SK-N-SH treated with all-trans-retinoic acid at 6 μM for 48 hours (cell line): Measurements from ENCODE around the gene SMAP2.

Experiments
- ATAC-seq: fragments of 200-7000 bp; cut with Tn5 transposase; 3 replicates; pipeline ENCODE4 v1.9.1; 2020; ENCODE audit warnings: mild to moderate bottlenecking, moderate library complexity
- ARNTL ChIP-seq: fragments of 450-650 bp; formaldehyde crosslinking; IDR thresholded peaks from 2 replicates; pipeline ENCODE4 v1.5.0; 2020; ENCODE audit warnings: low read depth, mild to moderate bottlenecking, moderate library complexity, borderline replicate concordance
- BACH2 ChIP-seq: fragments of 250-450 bp; sonication (Bioruptor Pico); IDR thresholded peaks from 2 replicates; pipeline ENCODE4 v1.9.0; 2021; ENCODE audit warnings: mild to moderate bottlenecking, borderline replicate concordance
- CREB5 ChIP-seq: fragments of 250-450 bp; sonication (Bioruptor Pico); IDR thresholded peaks from 2 replicates; pipeline ENCODE4 v1.5.1; 2020; ENCODE audit warnings: low read depth, mild to moderate bottlenecking, moderate library complexity
- CSDC2 ChIP-seq: fragments of 250-450 bp; sonication (Bioruptor Pico); IDR thresholded peaks from 2 replicates; pipeline ENCODE4 v1.5.0; 2020; ENCODE audit warnings: mild to moderate bottlenecking, moderate library complexity
- CSRNP3 ChIP-seq: fragments of 250-450 bp; sonication (Bioruptor Pico); IDR thresholded peaks from 2 replicates; pipeline ENCODE4 v1.5.1; 2021; ENCODE audit warnings: mild to moderate bottlenecking, moderate library complexity
- ESRRG ChIP-seq: fragments of 250-450 bp; sonication (Bioruptor Pico); IDR thresholded peaks from 2 replicates; pipeline ENCODE4 v1.6.1; 2021; ENCODE audit warnings: mild to moderate bottlenecking
- GLIS3 ChIP-seq: fragments of 250-450 bp; sonication (Bioruptor Pico); IDR thresholded peaks from 2 replicates; pipeline ENCODE4 v1.5.0; 2020; ENCODE audit warnings: mild to moderate bottlenecking, moderate library complexity
- ISL1 ChIP-seq: fragments of 250-450 bp; sonication (Bioruptor Pico); IDR thresholded peaks from 2 replicates; pipeline ENCODE4 v2.1.2; 2022; ENCODE audit warnings: mild to moderate bottlenecking, moderate library complexity
- OSR1 ChIP-seq: fragments of 250-450 bp; sonication (Bioruptor Pico); IDR thresholded peaks from 2 replicates; pipeline ENCODE4 v1.8.0; 2022; ENCODE audit warnings: moderate library complexity, mild to moderate bottlenecking, inconsistent platforms
- POU6F1 ChIP-seq: fragments of 250-450 bp; sonication (Bioruptor Pico); IDR thresholded peaks from 2 replicates; pipeline ENCODE4 v1.8.0; 2021; ENCODE audit warnings: low read depth, mild to moderate bottlenecking, moderate library complexity, borderline replicate concordance
- PPARA ChIP-seq: fragments of 250-450 bp; sonication (Bioruptor Pico); IDR thresholded peaks from 2 replicates; pipeline ENCODE4 v1.5.0; 2020; ENCODE audit warnings: mild to moderate bottlenecking, borderline replicate concordance
- RARB ChIP-seq: fragments of 250-450 bp; sonication (Bioruptor Pico); IDR thresholded peaks from 2 replicates; pipeline ENCODE4 v1.8.0; 2021; ENCODE audit warnings: mild to moderate bottlenecking, moderate library complexity
- SNAI2 ChIP-seq: fragments of 250-450 bp; sonication (Bioruptor Pico); IDR thresholded peaks from 2 replicates; pipeline ENCODE4 v1.5.0; 2020; ENCODE audit warnings: mild to moderate bottlenecking, moderate library complexity
- TCF4 ChIP-seq: fragments of 250-450 bp; sonication (Bioruptor Pico); IDR thresholded peaks from 2 replicates; pipeline ENCODE4 v1.8.0; 2021; ENCODE audit warnings: mild to moderate bottlenecking, moderate library complexity, borderline replicate concordance
- TOX ChIP-seq: fragments of 250-450 bp; sonication (Bioruptor Pico); IDR thresholded peaks from 2 replicates; pipeline ENCODE4 v1.8.0; 2021; ENCODE audit warnings: mild to moderate bottlenecking, moderate library complexity, borderline replicate concordance
- ZC3H10 ChIP-seq: fragments of 250-450 bp; sonication (Bioruptor Pico); IDR thresholded peaks from 2 replicates; pipeline ENCODE4 v1.5.1; 2021; ENCODE audit warnings: mild to moderate bottlenecking, moderate library complexity
- ZFP3 ChIP-seq: fragments of 250-450 bp; sonication (Bioruptor Pico); IDR thresholded peaks from 2 replicates; pipeline ENCODE4 v1.5.0; 2020; ENCODE audit warnings: mild to moderate bottlenecking, moderate library complexity
- ZFP30 ChIP-seq: fragments of 450-650 bp; formaldehyde crosslinking; IDR thresholded peaks from 2 replicates; pipeline ENCODE4 v1.5.0; 2022; ENCODE audit warnings: mild to moderate bottlenecking, moderate library complexity
- ZNF70 ChIP-seq: fragments of 450-650 bp; formaldehyde crosslinking; IDR thresholded peaks from 2 replicates; pipeline ENCODE4 v1.5.0; 2020; ENCODE audit warnings: mild to moderate bottlenecking, moderate library complexity
- ZNF8 ChIP-seq: fragments of 450-650 bp; formaldehyde crosslinking; IDR thresholded peaks from 2 replicates; pipeline ENCODE4 v1.5.0; 2020; ENCODE audit warnings: mild to moderate bottlenecking, moderate library complexity
- TF ChIP-seq, protein P1 (sequence below): fragments of 250-450 bp; sonication (Bioruptor Pico); IDR thresholded peaks from 2 replicates; pipeline ENCODE4 v1.8.0; 2020; ENCODE audit warnings: mild to moderate bottlenecking, moderate library complexity, borderline replicate concordance

The SMAP2 gene

GRCh38 chr1:40409467-40409866 lies 35.9 kb downstream of the SMAP2 start:
- TF ChIP-seq CSRNP3 (CRISPR knock-in tag): no peak
- no peak for TF ChIP-seq PPARA (CRISPR knock-in tag)
- TF ChIP-seq ISL1: no peak
- no peak for TF ChIP-seq SNAI2 (CRISPR knock-in tag)
- TF ChIP-seq ZNF8 (CRISPR knock-in tag): no peak
- TF ChIP-seq BACH2 (CRISPR knock-in tag): no peak
- TF ChIP-seq ZC3H10 (CRISPR knock-in tag): no peak
- no peak for TF ChIP-seq POU6F1 (CRISPR knock-in tag)
- no peak for TF ChIP-seq ZFP3
- no peak for TF ChIP-seq GLIS3 (CRISPR knock-in tag)
- TF ChIP-seq ZNF70 (CRISPR knock-in tag): no peak
- TF ChIP-seq OSR1 (CRISPR knock-in tag): no peak
- TF ChIP-seq TCF4 (CRISPR knock-in tag): no peak
- no peak for TF ChIP-seq TOX (CRISPR knock-in tag)
- no peak for TF ChIP-seq ESRRG (CRISPR knock-in tag)
- no peak for TF ChIP-seq CREB5 (CRISPR knock-in tag)
- TF ChIP-seq, all 23 proteins: peak for 0
- no peak for ATAC-seq

DNA sequence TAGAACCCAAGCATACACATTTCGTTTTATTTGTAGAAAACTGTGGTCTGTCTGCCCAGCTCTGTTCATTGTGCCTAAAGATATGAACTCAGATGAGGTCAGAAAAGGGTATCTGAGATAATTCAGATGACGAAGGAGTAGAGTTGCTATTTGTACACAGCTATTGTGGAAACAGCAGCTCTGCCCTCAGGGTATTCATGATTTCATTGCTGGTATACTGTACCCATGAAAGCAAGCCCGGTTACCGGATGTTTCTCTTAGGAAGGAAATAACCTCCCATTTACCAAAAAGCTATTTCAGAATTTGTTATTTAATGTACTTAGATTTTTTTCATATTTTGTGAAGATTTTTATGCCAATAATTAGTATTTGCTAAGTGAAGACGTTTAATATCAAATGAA lies 37.8 kb downstream of the SMAP2 start:
- no peak for ATAC-seq
- TF ChIP-seq ZNF70 (CRISPR knock-in tag) (peak; percentile 58; the same call in 1 of the 2 replicates), TOX (CRISPR knock-in tag) (no peak), ZFP3 (no peak), CREB5 (CRISPR knock-in tag) (no peak)

DNA sequence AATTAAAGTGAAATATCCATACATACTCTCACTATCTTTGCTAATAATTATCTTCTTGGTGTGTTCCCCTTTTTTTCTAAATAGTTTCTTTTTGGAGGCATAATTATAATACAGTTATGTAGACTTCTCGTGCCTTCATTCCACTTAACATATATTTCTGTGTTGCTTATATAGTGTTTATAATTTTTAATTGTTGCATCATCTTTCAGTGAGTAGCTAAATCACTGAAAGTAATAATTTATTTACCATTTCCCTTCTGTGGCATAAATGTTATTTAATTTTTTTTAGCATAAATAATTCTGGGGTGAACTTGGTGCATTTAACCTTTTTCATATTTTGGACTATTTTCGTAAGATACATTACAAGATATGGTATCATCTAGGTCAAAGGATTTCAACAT lies 38.3 kb downstream of the SMAP2 start:
- no peak for TF ChIP-seq CREB5 (CRISPR knock-in tag)
- TF ChIP-seq TOX (CRISPR knock-in tag): no peak
- no peak for TF ChIP-seq GLIS3 (CRISPR knock-in tag)
- no peak for TF ChIP-seq ZNF8 (CRISPR knock-in tag)
- TF ChIP-seq ZFP30: no peak
- TF ChIP-seq ZNF70 (CRISPR knock-in tag): no peak
- no peak for TF ChIP-seq CSDC2
- TF ChIP-seq SNAI2 (CRISPR knock-in tag): no peak
- TF ChIP-seq POU6F1 (CRISPR knock-in tag): no peak
- TF ChIP-seq PPARA (CRISPR knock-in tag): no peak
- TF ChIP-seq ARNTL (CRISPR knock-in tag): no peak
- TF ChIP-seq, protein P1, sequence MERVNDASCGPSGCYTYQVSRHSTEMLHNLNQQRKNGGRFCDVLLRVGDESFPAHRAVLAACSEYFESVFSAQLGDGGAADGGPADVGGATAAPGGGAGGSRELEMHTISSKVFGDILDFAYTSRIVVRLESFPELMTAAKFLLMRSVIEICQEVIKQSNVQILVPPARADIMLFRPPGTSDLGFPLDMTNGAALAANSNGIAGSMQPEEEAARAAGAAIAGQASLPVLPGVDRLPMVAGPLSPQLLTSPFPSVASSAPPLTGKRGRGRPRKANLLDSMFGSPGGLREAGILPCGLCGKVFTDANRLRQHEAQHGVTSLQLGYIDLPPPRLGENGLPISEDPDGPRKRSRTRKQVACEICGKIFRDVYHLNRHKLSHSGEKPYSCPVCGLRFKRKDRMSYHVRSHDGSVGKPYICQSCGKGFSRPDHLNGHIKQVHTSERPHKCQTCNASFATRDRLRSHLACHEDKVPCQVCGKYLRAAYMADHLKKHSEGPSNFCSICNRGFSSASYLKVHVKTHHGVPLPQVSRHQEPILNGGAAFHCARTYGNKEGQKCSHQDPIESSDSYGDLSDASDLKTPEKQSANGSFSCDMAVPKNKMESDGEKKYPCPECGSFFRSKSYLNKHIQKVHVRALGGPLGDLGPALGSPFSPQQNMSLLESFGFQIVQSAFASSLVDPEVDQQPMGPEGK: no peak
- no peak for TF ChIP-seq TCF4 (CRISPR knock-in tag)
- no peak for TF ChIP-seq RARB (CRISPR knock-in tag)
- no peak for TF ChIP-seq ZFP3
- no peak for TF ChIP-seq ISL1
- ATAC-seq: no peak
